ENCODE measurements around the gene SLC7A4.
"Not testable (repeated sequence)": the region's sequence is repeated elsewhere in the genome, so short reads cannot be mapped to it uniquely, and the experiment has no call there.

Gene SLC7A4

GRCh38 chr22:21032037-21032867 lies at the start of gene SLC7A4:
Gene SLC7A4, minus strand, starts transcription at chr22:21032561. Its CDS starts 749 bp downstream, at chr22:21031812.
- DNase-seq: no peak

- no peak for DNase-seq
These were observed 48.2 kb upstream of the SLC7A4 start for GRCh38 chr22:21080435-21081137.

- no peak for DNase-seq
These were observed 47.1 kb upstream of the SLC7A4 start for GRCh38 chr22:21079493-21079892.

GRCh38 chr22:21078916-21079315 lies 46.6 kb upstream of the SLC7A4 start:
- no peak for DNase-seq

GRCh38 chr22:21077884-21078508 lies 45.6 kb upstream of the SLC7A4 start:
- DNase-seq: no peak

GRCh38 chr22:21076912-21077625 lies 44.7 kb upstream of the SLC7A4 start:
- no peak for DNase-seq

- no peak for DNase-seq
These were observed 43.3 kb upstream of the SLC7A4 start for GRCh38 chr22:21075516-21076138.

GRCh38 chr22:21074102-21074715 lies 41.8 kb upstream of the SLC7A4 start:
- DNase-seq: peak; percentile 73

GRCh38 chr22:21073482-21073881 lies 41.1 kb upstream of the SLC7A4 start:
- DNase-seq: no peak

GRCh38 chr22:21073023-21073422 lies 40.7 kb upstream of the SLC7A4 start:
- no peak for DNase-seq

GRCh38 chr22:21071796-21072195 lies 39.4 kb upstream of the SLC7A4 start:
- DNase-seq: not testable (repeated sequence)

GRCh38 chr22:21070690-21071615 lies 38.6 kb upstream of the SLC7A4 start:
- no peak for DNase-seq

GRCh38 chr22:21069375-21069774 lies 37.0 kb upstream of the SLC7A4 start:
- no peak for DNase-seq

- no peak for DNase-seq
These were observed 36.4 kb upstream of the SLC7A4 start for GRCh38 chr22:21068681-21069276.

GRCh38 chr22:21067901-21068680 lies 35.7 kb upstream of the SLC7A4 start:
- DNase-seq: no peak

GRCh38 chr22:21067075-21067900 lies 34.9 kb upstream of the SLC7A4 start:
- no peak for DNase-seq

- no peak for DNase-seq
These were observed 32.8 kb upstream of the SLC7A4 start for GRCh38 chr22:21064917-21065864.

- DNase-seq: not testable (repeated sequence)
These were observed 32.1 kb upstream of the SLC7A4 start for GRCh38 chr22:21064425-21064824.
